Measurements from ENCODE around the gene PRCP. TPM values are rescaled to one million over a fixed set of nuclear protein-coding genes. Genes with fewer than 3 reads are reported as not detected.

Gene PRCP
- total RNA-seq, 2 donors from 2014 or later = 76.8 to 107 TPM

DNA sequence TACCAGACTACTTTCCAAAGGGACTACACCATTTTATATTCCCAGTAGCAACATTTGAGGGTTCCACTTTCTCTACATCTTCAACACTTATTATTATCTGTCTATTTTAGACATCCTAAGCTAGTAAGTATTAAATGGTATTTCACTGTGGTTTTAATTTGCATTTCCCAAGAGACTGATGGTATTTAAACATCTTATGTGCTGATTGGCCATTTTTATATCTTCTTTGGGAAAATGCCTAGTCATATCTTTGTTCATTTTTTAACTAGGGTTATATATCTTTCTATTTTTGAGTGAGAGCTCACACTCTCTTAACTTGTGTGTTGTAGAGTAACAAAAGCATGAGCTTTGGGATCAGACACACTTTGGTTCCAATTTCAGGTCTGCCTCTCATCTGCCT is 73.7 kb downstream of the PRCP start:
- TF ChIP-seq, protein P1, sequence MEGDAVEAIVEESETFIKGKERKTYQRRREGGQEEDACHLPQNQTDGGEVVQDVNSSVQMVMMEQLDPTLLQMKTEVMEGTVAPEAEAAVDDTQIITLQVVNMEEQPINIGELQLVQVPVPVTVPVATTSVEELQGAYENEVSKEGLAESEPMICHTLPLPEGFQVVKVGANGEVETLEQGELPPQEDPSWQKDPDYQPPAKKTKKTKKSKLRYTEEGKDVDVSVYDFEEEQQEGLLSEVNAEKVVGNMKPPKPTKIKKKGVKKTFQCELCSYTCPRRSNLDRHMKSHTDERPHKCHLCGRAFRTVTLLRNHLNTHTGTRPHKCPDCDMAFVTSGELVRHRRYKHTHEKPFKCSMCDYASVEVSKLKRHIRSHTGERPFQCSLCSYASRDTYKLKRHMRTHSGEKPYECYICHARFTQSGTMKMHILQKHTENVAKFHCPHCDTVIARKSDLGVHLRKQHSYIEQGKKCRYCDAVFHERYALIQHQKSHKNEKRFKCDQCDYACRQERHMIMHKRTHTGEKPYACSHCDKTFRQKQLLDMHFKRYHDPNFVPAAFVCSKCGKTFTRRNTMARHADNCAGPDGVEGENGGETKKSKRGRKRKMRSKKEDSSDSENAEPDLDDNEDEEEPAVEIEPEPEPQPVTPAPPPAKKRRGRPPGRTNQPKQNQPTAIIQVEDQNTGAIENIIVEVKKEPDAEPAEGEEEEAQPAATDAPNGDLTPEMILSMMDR (conservative IDR thresholded peaks at IDR 0.05) = no peak
- no peak for DNase-seq
- H3K27ac ChIP-seq (ENCODE audit: low read depth, low read length) = no peak overlapping the region
- no peak overlapping the region for H3K9ac ChIP-seq (ENCODE audit: extremely low read depth, low read length, poor library complexity, severe bottlenecking)
- Mint-ChIP-seq H3K36me3 (ENCODE audit: low read depth) (peaks cover 7% of the 10 kb centered on the region), H3K27ac (no peak overlapping the region), H3K4me1 (peaks cover 19% of the 10 kb centered on the region), H3K9me3 (no peaks in the 10 kb centered on the region), H3K27me3 (ENCODE audit: insufficient read depth) (no peaks in the 10 kb centered on the region), H3K4me3 (no peak overlapping the region)
- H3K27me3 ChIP-seq (ENCODE audit: control insufficient read depth, insufficient read depth, low read length, poor library complexity, severe bottlenecking) = no peaks in the 10 kb centered on the region
- H3K9me3 ChIP-seq (ENCODE audit: control insufficient read depth, low read length) = no peaks in the 10 kb centered on the region
- H3K4me1 ChIP-seq (ENCODE audit: control insufficient read depth, insufficient read depth, low read length) = no peaks in the 10 kb centered on the region
- H3K4me3 ChIP-seq (ENCODE audit: low read length) = no peak overlapping the region
- H3K36me3 ChIP-seq (ENCODE audit: control insufficient read depth, insufficient read depth, low read length) = peaks cover 6% of the 10 kb centered on the region

GRCh38 chr11:82823647-82824619 is 76.3 kb downstream of the PRCP start:
- Mint-ChIP-seq H3K9me3 (no peaks in the 10 kb centered on the region), H3K27me3 (ENCODE audit: insufficient read depth) (peaks cover 7% of the 10 kb centered on the region), H3K4me1 (peaks cover 15% of the 10 kb centered on the region), H3K4me3 (no peak overlapping the region), H3K36me3 (ENCODE audit: low read depth) (peaks cover 7% of the 10 kb centered on the region), H3K27ac (no peak overlapping the region)
- WGBS, 2 experiments (ENCODE audit: insufficient coverage in 1 of 2, insufficient read length in 1 of 2) = 64 to 90% methylated on average over 1 to 2 of the region's 2 CpGs
- TF ChIP-seq, protein P1 (conservative IDR thresholded peaks at IDR 0.05) = no peak
- no peak overlapping the region for H3K4me3 ChIP-seq (ENCODE audit: low read length)
- no peak overlapping the region for H3K27ac ChIP-seq (ENCODE audit: low read depth, low read length)
- no peak overlapping the region for H3K9ac ChIP-seq (ENCODE audit: extremely low read depth, low read length, poor library complexity, severe bottlenecking)
- no peak for DNase-seq
- H3K9me3 ChIP-seq (ENCODE audit: control insufficient read depth, low read length) = no peaks in the 10 kb centered on the region
- H3K27me3 ChIP-seq (ENCODE audit: control insufficient read depth, insufficient read depth, low read length, poor library complexity, severe bottlenecking) = no peaks in the 10 kb centered on the region
- H3K36me3 ChIP-seq (ENCODE audit: control insufficient read depth, insufficient read depth, low read length) = peaks cover 6% of the 10 kb centered on the region
- no peaks in the 10 kb centered on the region for H3K4me1 ChIP-seq (ENCODE audit: control insufficient read depth, insufficient read depth, low read length)

DNA sequence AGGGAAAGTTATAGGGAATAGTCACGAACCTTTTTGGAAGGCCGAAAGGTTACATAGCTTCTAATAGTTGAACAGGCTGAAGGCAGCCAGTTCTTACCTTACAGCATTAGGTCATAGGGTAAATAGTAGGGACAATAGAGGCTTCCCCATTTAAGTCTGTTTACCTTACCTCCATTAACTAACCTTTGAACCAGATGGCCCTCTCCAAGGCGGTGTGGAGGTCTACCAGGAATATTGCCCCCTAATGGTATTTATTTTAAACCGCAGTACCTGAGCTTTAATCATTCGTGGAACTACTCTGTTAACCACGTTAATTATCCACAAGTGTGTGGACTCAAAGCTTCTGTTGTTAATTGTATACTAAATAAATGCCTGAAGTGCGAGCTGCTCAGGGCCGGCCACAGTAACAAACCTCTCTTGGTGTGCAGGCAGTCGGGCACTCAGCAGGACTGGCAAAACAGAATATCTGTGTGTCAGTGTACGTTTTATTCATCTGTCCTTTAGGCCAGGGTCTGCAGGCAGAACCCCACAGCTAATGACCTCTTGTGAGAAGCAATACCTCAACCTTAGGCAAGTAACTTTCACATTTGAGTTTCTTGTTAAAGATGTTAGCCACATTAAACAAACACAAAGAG is 81.7 kb downstream of the PRCP start:
- WGBS, 2 experiments (ENCODE audit: insufficient coverage in 1 of 2, insufficient read length in 1 of 2) = 83 to 87% methylated on average over 5 to 10 of the region's 10 CpGs
- H3K4me1 ChIP-seq (ENCODE audit: control insufficient read depth, insufficient read depth, low read length) = peaks cover 8% of the 10 kb centered on the region
- peaks cover 28% of the 10 kb centered on the region for H3K27me3 Mint-ChIP-seq (ENCODE audit: insufficient read depth)

More for the DNA sequence above, 81.7 kb downstream of the PRCP start:
- peak overlapping the region; percentile 36 for H3K9ac ChIP-seq (ENCODE audit: extremely low read depth, low read length, poor library complexity, severe bottlenecking)
- H3K9me3 ChIP-seq (ENCODE audit: control insufficient read depth, low read length) = no peaks in the 10 kb centered on the region
- no peaks in the 10 kb centered on the region for H3K9me3 Mint-ChIP-seq
- H3K27ac ChIP-seq (ENCODE audit: low read depth, low read length) = no peak overlapping the region
- TF ChIP-seq, protein P1 (conservative IDR thresholded peaks at IDR 0.05) = peak; percentile 64
- no peak overlapping the region for H3K4me3 Mint-ChIP-seq
- H3K27ac Mint-ChIP-seq = peak overlapping the region; percentile 90
- peaks cover 25% of the 10 kb centered on the region for H3K27me3 ChIP-seq (ENCODE audit: control insufficient read depth, insufficient read depth, low read length, poor library complexity, severe bottlenecking)
- no peak for DNase-seq
- H3K36me3 ChIP-seq (ENCODE audit: control insufficient read depth, insufficient read depth, low read length) = no peaks in the 10 kb centered on the region
- H3K4me3 ChIP-seq (ENCODE audit: low read length) = peak overlapping the region; percentile 47
- peaks cover 41% of the 10 kb centered on the region for H3K4me1 Mint-ChIP-seq
- H3K36me3 Mint-ChIP-seq (ENCODE audit: low read depth) = no peaks in the 10 kb centered on the region

Data from endodermal cell (in vitro differentiated cells).